ENCODE results near the gene MYOT. TPM values are rescaled to one million over a fixed set of nuclear protein-coding genes. Genes with fewer than 3 reads are reported as not detected.

The MYOT gene
- total RNA-seq, 2 donors from 2014 or later: 90.8 to 117 TPM

- ATAC-seq (peak; percentile 99), DNase-seq (peak; percentile 90)
- intact Hi-C loops (cut with DNase I): no loop called here
Measured at GRCh38 chr5:137888863-137889759, 21.5 kb downstream of the MYOT start, which contains the start of gene PKD2L2. PKD2L2 (plus strand) TSS chr5:137889457; CDS start chr5:137889492, 35 bp downstream.

GRCh38 chr5:137890845-137891244, 23.2 kb downstream of the MYOT start:
- intact Hi-C loops (cut with DNase I): no loop called here
- ATAC-seq: no peak
- DNase-seq: no peak

GRCh38 chr5:137891849-137892248, 24.2 kb downstream of the MYOT start:
- DNase-seq: no peak
- intact Hi-C loops (cut with DNase I): no loop called here
- no peak for ATAC-seq

- DNase-seq (no peak), ATAC-seq (no peak)
- intact Hi-C loops (cut with DNase I): no loop called here
Measured at GRCh38 chr5:137894586-137894985, 26.9 kb downstream of the MYOT start.

- intact Hi-C loops (cut with DNase I): no loop called here
Measured at GRCh38 chr5:137896560-137896959, 28.9 kb downstream of the MYOT start.

GRCh38 chr5:137899493-137899892, 31.8 kb downstream of the MYOT start:
- no peak for ATAC-seq
- no peak for DNase-seq
- intact Hi-C loops (cut with DNase I): no loop called here

More at GRCh38 chr5:137896560-137896959, 28.9 kb downstream of the MYOT start:
- ATAC-seq: no peak
- DNase-seq: no peak

GRCh38 chr5:137901011-137901817, 33.6 kb downstream of the MYOT start:
- intact Hi-C loops (cut with DNase I): no loop called here
- ATAC-seq (no peak), DNase-seq (no peak)

- intact Hi-C loops (cut with DNase I): no loop called here
- DNase-seq: no peak
- ATAC-seq: no peak
Measured at GRCh38 chr5:137902408-137903133, 34.9 kb downstream of the MYOT start.

- ATAC-seq: no peak
- intact Hi-C loops (cut with DNase I): no loop called here
- no peak for DNase-seq
Measured at GRCh38 chr5:137914758-137915157, 47.1 kb downstream of the MYOT start.

- DNase-seq (no peak), ATAC-seq (no peak)
- intact Hi-C loops (cut with DNase I): no loop called here
Measured at GRCh38 chr5:137916923-137917322, 49.3 kb downstream of the MYOT start.

GRCh38 chr5:137921931-137922330, 54.3 kb downstream of the MYOT start:
- intact Hi-C loops (cut with DNase I): no loop called here
- ATAC-seq: no peak
- DNase-seq: no peak

GRCh38 chr5:137923856-137924255, 56.2 kb downstream of the MYOT start:
- intact Hi-C loops (cut with DNase I): no loop called here
- DNase-seq: no peak
- no peak for ATAC-seq

GRCh38 chr5:137932800-137933199, 65.1 kb downstream of the MYOT start:
- intact Hi-C loops (cut with DNase I): no loop called here
- ATAC-seq: peak in 1 of 2 donors; percentile 68
- DNase-seq: no peak

- intact Hi-C loops (cut with DNase I): no loop called here
- DNase-seq (no peak), ATAC-seq (peak in 1 of 2 donors; percentile 39)
Measured at GRCh38 chr5:137933491-137933911, 65.8 kb downstream of the MYOT start.

GRCh38 chr5:137935190-137935589, 67.5 kb downstream of the MYOT start:
- DNase-seq: no peak
- no peak for ATAC-seq
- intact Hi-C loops (cut with DNase I): no loop called here

GRCh38 chr5:137935694-137936093, 68.0 kb downstream of the MYOT start:
- ATAC-seq (no peak), DNase-seq (no peak)
- intact Hi-C loops (cut with DNase I): no loop called here
